Liver (tissue), 9 donors: ENCODE results near the gene NFATC4. TPM values are rescaled to one million over a fixed set of nuclear protein-coding genes. Genes with fewer than 3 reads are reported as not detected.

Experiments
- DNase-seq: peaks from one replicate; pipeline ENCODE4 v3.0.0-alpha.2; 2017; ENCODE audit warnings: low spot score
- H3K27ac ChIP-seq, 2 donors: one replicate each; pipeline ENCODE4 v1.7.0; 2013; ENCODE audit warnings: inconsistent platforms in 2 of 2, low read length in 2 of 2, control low read depth in 1 of 2, low read depth in 1 of 2, mild to moderate bottlenecking in 1 of 2
- H3K27me3 ChIP-seq, 4 donors: one replicate each; pipeline versions ENCODE4 v1.6.1 to v1.7.0; 2013; ENCODE audit warnings: low read length in 3 of 4, inconsistent platforms in 1 of 4, mild to moderate bottlenecking in 1 of 4, moderate library complexity in 1 of 4; ENCODE audit not compliant: control insufficient read depth in 4 of 4, insufficient read depth in 4 of 4
- H3K36me3 ChIP-seq, 4 donors: one replicate each; pipeline versions ENCODE4 v1.6.1 to v1.7.0; 2013; ENCODE audit warnings: low read length in 3 of 4, mild to moderate bottlenecking in 3 of 4, low read depth in 1 of 4, moderate library complexity in 1 of 4; ENCODE audit not compliant: control insufficient read depth in 4 of 4, insufficient read depth in 3 of 4
- H3K4me1 ChIP-seq, 4 donors: one replicate each; pipeline versions ENCODE4 v1.6.1 to v1.7.0; 2013; ENCODE audit warnings: low read length in 3 of 4, mild to moderate bottlenecking in 3 of 4, moderate library complexity in 1 of 4; ENCODE audit not compliant: control insufficient read depth in 4 of 4, insufficient read depth in 4 of 4
- H3K4me3 ChIP-seq, 3 donors: one replicate each; pipeline versions ENCODE4 v1.6.1 to v1.7.0; 2013; ENCODE audit warnings: low read length in 3 of 3, control low read depth in 1 of 3, low read depth in 1 of 3, mild to moderate bottlenecking in 1 of 3
- H3K9ac ChIP-seq, 2 donors: one replicate each; pipeline ENCODE4 v1.7.0; 2013; ENCODE audit warnings: low read length in 2 of 2, mild to moderate bottlenecking in 2 of 2, moderate library complexity in 2 of 2, control low read depth in 1 of 2, low read depth in 1 of 2
- H3K9me3 ChIP-seq, 4 donors: one replicate each; pipeline versions ENCODE4 v1.6.1 to v1.7.0; 2013; ENCODE audit warnings: low read length in 3 of 4; ENCODE audit not compliant: control insufficient read depth in 4 of 4
- EGR1 ChIP-seq, 2 donors: IDR thresholded peaks; 2 replicates each; pipeline ENCODE4 v1.6.1; 2016 to 2018; ENCODE audit warnings: antibody characterized with exemption in 2 of 2, low read depth in 2 of 2
- FOXA1 ChIP-seq: IDR thresholded peaks from 2 replicates; pipeline ENCODE4 v1.6.1; 2016; ENCODE audit warnings: antibody characterized with exemption
- GABPA ChIP-seq, 2 donors: IDR thresholded peaks in 1 of 2; conservative IDR thresholded peaks in 1 of 2; 2 replicates each; pipeline ENCODE4 v1.6.1; 2016; ENCODE audit warnings: antibody characterized with exemption in 2 of 2, mild to moderate bottlenecking in 1 of 2, moderate library complexity in 1 of 2
- HNF4A ChIP-seq, 2 donors: conservative IDR thresholded peaks; 2 replicates each; pipeline ENCODE4 v1.6.1; 2016; ENCODE audit warnings: antibody characterized with exemption in 2 of 2, mild to moderate bottlenecking in 2 of 2
- HNF4G ChIP-seq: IDR thresholded peaks from 2 replicates; pipeline ENCODE4 v1.6.1; 2016; ENCODE audit warnings: antibody characterized with exemption
- JUND ChIP-seq, 2 donors: IDR thresholded peaks; 2 replicates each; pipeline ENCODE4 v1.6.1; 2016; ENCODE audit warnings: antibody characterized with exemption in 2 of 2
- MAX ChIP-seq: IDR thresholded peaks from 2 replicates; pipeline ENCODE4 v1.6.1; 2016; ENCODE audit warnings: antibody characterized with exemption
- NR2F2 ChIP-seq: IDR thresholded peaks from 2 replicates; pipeline ENCODE4 v1.6.1; 2016; ENCODE audit warnings: antibody characterized with exemption
- RAD21 ChIP-seq, 2 donors: IDR thresholded peaks; 2 replicates each; pipeline ENCODE4 v1.6.1; 2016; ENCODE audit warnings: antibody characterized with exemption in 2 of 2, mild to moderate bottlenecking in 2 of 2
- RXRA ChIP-seq, 2 donors: IDR thresholded peaks; 2 replicates each; pipeline ENCODE4 v1.6.1; 2017 to 2018; ENCODE audit warnings: antibody characterized with exemption in 2 of 2, mild to moderate bottlenecking in 1 of 2
- SP1 ChIP-seq: IDR thresholded peaks from 2 replicates; pipeline ENCODE4 v1.6.1; 2018; ENCODE audit warnings: antibody characterized with exemption, mild to moderate bottlenecking
- TAF1 ChIP-seq: conservative IDR thresholded peaks from 2 replicates; pipeline ENCODE4 v1.6.1; 2016; ENCODE audit warnings: antibody characterized with exemption, mild to moderate bottlenecking
- YY1 ChIP-seq: IDR thresholded peaks from 2 replicates; pipeline ENCODE4 v1.6.1; 2016; ENCODE audit warnings: antibody characterized with exemption, mild to moderate bottlenecking
- ZBTB33 ChIP-seq: IDR thresholded peaks from 2 replicates; pipeline ENCODE4 v1.6.1; 2016; ENCODE audit warnings: antibody characterized with exemption
- WGBS: extraction: QIAGEN DNeasy Blood & Tissue Kit; methylation state at CpG from one replicate; pipeline ENCODE4 v1.1.7; 2013; 5-methylcytosine and 5-hydroxymethylcytosine counted together
- polyA plus RNA-seq, 2 donors: library from polyadenylated mRNA; stranded (reverse) in 1 of 2; unstranded in 1 of 2; fragments of 200-250 nt in 1 of 2; fragments of >200 nt in 1 of 2; fragmentation: Nextera tagmentation in 1 of 2; extraction: Ambion mirVana in 1 of 2; gene quantifications; one replicate each; pipeline versions ENCODE4 v1.2.1 to v1.2.3, GENCODE V29; 2013 to 2015
- total RNA-seq, 2 donors: library from RNA; depleted of rRNA; stranded (reverse); fragments of >200 nt; gene quantifications; one replicate each; pipeline ENCODE4 v1.2.3, GENCODE V29; 2014
- TF ChIP-seq, protein P1 (sequence below): IDR thresholded peaks from 2 replicates; pipeline ENCODE4 v1.6.1; 2016; ENCODE audit warnings: antibody characterized with exemption
- TF ChIP-seq, protein P2 (sequence below): IDR thresholded peaks from 2 replicates; pipeline ENCODE4 v1.6.1; 2016; ENCODE audit warnings: antibody characterized with exemption, mild to moderate bottlenecking
- TF ChIP-seq, protein P3 (sequence below): fragments of 150-350 bp; IDR thresholded peaks from 2 replicates; pipeline ENCODE4 v1.5.1; 2017; ENCODE audit warnings: improper control_type of control experiment, low read depth, low read length; ENCODE audit not compliant: missing input control
- donor health status: healthy.
- donor health status: healthy.
- donor health status: healthy.
- donor health status: healthy.
- donor health status: healthy.

Gene NFATC4
- total and polyA plus RNA-seq, 4 donors = 1.0 to 3.6 (median 1.8) TPM

DNA sequence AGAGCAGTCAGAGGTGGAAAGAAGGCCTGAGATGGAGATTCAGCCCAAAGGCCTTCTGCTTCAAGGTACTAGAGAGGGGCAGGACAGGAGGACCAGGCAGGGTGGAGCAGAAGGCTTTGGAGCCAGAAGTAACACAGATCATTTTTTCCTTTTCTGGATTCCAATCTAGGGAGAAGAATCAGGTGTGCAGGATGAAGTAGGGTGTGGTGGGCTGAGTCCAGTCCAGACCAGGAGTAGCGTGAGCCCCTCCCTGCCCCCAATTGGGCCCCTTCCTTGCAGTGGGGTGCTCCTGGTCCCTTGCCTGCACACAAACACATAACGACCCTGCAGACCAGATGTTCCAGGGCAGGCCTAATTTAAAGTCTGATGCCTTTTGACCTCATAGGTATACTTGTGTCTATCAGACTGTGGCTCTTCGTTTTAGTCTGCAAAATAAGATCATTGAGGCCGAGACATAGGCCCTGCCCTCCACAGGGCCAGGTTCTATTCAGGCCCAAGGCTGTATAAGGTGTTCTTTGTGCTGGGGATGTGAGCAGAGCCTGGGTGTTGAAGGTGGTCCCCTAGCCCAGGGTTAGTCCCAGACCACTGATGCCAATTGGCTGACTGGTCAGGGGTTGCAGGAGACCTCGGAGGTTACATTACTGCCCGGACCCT lies 29.8 kb downstream of the NFATC4 start:
- Histone ChIP-seq H3K9ac (no peak overlapping the region), H3K27ac (no peak overlapping the region), H3K36me3 (no peaks in the 10 kb centered on the region), H3K4me3 (no peak overlapping the region), H3K4me1 (peaks cover 3 to 30% (median 20%) of the 10 kb centered on the region in 4 donors), H3K27me3 (no peaks in the 10 kb centered on the region), H3K9me3 (no peaks in the 10 kb centered on the region)
- WGBS = 76% methylated on average over 6 of the region's 6 CpGs
- no peak for TF ChIP-seq JUND (IDR thresholded peaks at IDR 0.05)
- TF ChIP-seq, protein P1, sequence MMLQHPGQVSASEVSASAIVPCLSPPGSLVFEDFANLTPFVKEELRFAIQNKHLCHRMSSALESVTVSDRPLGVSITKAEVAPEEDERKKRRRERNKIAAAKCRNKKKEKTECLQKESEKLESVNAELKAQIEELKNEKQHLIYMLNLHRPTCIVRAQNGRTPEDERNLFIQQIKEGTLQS = no peak
- TF ChIP-seq SP1 = no peak
- TF ChIP-seq, protein P2, sequence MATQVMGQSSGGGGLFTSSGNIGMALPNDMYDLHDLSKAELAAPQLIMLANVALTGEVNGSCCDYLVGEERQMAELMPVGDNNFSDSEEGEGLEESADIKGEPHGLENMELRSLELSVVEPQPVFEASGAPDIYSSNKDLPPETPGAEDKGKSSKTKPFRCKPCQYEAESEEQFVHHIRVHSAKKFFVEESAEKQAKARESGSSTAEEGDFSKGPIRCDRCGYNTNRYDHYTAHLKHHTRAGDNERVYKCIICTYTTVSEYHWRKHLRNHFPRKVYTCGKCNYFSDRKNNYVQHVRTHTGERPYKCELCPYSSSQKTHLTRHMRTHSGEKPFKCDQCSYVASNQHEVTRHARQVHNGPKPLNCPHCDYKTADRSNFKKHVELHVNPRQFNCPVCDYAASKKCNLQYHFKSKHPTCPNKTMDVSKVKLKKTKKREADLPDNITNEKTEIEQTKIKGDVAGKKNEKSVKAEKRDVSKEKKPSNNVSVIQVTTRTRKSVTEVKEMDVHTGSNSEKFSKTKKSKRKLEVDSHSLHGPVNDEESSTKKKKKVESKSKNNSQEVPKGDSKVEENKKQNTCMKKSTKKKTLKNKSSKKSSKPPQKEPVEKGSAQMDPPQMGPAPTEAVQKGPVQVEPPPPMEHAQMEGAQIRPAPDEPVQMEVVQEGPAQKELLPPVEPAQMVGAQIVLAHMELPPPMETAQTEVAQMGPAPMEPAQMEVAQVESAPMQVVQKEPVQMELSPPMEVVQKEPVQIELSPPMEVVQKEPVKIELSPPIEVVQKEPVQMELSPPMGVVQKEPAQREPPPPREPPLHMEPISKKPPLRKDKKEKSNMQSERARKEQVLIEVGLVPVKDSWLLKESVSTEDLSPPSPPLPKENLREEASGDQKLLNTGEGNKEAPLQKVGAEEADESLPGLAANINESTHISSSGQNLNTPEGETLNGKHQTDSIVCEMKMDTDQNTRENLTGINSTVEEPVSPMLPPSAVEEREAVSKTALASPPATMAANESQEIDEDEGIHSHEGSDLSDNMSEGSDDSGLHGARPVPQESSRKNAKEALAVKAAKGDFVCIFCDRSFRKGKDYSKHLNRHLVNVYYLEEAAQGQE = no peak
- TF ChIP-seq TAF1 = no peak
- TF ChIP-seq EGR1 (IDR thresholded peaks at IDR 0.05; ENCODE audit: low read depth in 2 of 2) = no peak
- no peak for TF ChIP-seq HNF4A (conservative IDR thresholded peaks at IDR 0.05)
- no peak for TF ChIP-seq ZBTB33
- TF ChIP-seq FOXA1 = no peak
- no peak for TF ChIP-seq YY1
- TF ChIP-seq GABPA (IDR thresholded peaks at IDR 0.05 in 1 of 2, conservative IDR thresholded peaks at IDR 0.05 in 1 of 2) = no peak
- TF ChIP-seq, protein P3, sequence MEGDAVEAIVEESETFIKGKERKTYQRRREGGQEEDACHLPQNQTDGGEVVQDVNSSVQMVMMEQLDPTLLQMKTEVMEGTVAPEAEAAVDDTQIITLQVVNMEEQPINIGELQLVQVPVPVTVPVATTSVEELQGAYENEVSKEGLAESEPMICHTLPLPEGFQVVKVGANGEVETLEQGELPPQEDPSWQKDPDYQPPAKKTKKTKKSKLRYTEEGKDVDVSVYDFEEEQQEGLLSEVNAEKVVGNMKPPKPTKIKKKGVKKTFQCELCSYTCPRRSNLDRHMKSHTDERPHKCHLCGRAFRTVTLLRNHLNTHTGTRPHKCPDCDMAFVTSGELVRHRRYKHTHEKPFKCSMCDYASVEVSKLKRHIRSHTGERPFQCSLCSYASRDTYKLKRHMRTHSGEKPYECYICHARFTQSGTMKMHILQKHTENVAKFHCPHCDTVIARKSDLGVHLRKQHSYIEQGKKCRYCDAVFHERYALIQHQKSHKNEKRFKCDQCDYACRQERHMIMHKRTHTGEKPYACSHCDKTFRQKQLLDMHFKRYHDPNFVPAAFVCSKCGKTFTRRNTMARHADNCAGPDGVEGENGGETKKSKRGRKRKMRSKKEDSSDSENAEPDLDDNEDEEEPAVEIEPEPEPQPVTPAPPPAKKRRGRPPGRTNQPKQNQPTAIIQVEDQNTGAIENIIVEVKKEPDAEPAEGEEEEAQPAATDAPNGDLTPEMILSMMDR = no peak
- TF ChIP-seq RXRA (IDR thresholded peaks at IDR 0.05) = no peak
- no peak for TF ChIP-seq NR2F2
- no peak for TF ChIP-seq HNF4G
- TF ChIP-seq MAX = no peak
- TF ChIP-seq RAD21 (IDR thresholded peaks at IDR 0.05) = no peak
- DNase-seq = no peak
